HG02798 (cell line): Measurements from ENCODE around the gene PARP12.
"Not testable (repeated sequence)": the region's sequence is repeated elsewhere in the genome, so short reads cannot be mapped to it uniquely, and the experiment has no call there.

ENCODE experiments used
- ATAC-seq: cut with Tn5 transposase; IDR thresholded peaks from one replicate; pipeline ENCODE4 v1.9.1; 2021; ENCODE audit warnings: mild to moderate bottlenecking; ENCODE audit not compliant: unreplicated experiment, poor library complexity

Gene PARP12

GRCh38 chr7:140062528-140063299 lies at the start of gene PARP12:
Gene PARP12 (minus strand): TSS chr7:140062951. CDS start chr7:140062847, 104 bp downstream.
- peak; percentile 97 for ATAC-seq

- not testable (repeated sequence) for ATAC-seq
Measured at GRCh38 chr7:140108777-140109176, 46.0 kb upstream of the PARP12 start.

GRCh38 chr7:140096459-140096858 lies 33.7 kb upstream of the PARP12 start:
- ATAC-seq, result no peak

GRCh38 chr7:140093375-140093774 lies 30.6 kb upstream of the PARP12 start:
- no peak for ATAC-seq

- ATAC-seq, result no peak
Measured at GRCh38 chr7:140085447-140085846, 22.7 kb upstream of the PARP12 start.

GRCh38 chr7:140084972-140085371 lies 22.2 kb upstream of the PARP12 start:
- ATAC-seq, result peak; percentile 79

GRCh38 chr7:140084142-140084655 lies 21.4 kb upstream of the PARP12 start:
- no peak for ATAC-seq

- no peak for ATAC-seq
Measured at GRCh38 chr7:140082770-140083169, 20.0 kb upstream of the PARP12 start.

GRCh38 chr7:140081774-140082425 lies 19.1 kb upstream of the PARP12 start:
- ATAC-seq, result no peak

- ATAC-seq, result no peak
Measured at GRCh38 chr7:140080919-140081318, 18.2 kb upstream of the PARP12 start.

- no peak for ATAC-seq
Measured at GRCh38 chr7:140079121-140079536, 16.4 kb upstream of the PARP12 start.

- ATAC-seq, result no peak
Measured at GRCh38 chr7:140078392-140078791, 15.6 kb upstream of the PARP12 start.

- no peak for ATAC-seq
Measured at GRCh38 chr7:140074780-140075179, 12.0 kb upstream of the PARP12 start.

- ATAC-seq, result no peak
Measured at GRCh38 chr7:140070546-140070945, 7.8 kb upstream of the PARP12 start.

- no peak for ATAC-seq
Measured at GRCh38 chr7:140069298-140069949, 6.7 kb upstream of the PARP12 start.

GRCh38 chr7:140068033-140068432 lies 5.3 kb upstream of the PARP12 start:
- no peak for ATAC-seq

GRCh38 chr7:140067052-140067451 lies 4.3 kb upstream of the PARP12 start:
- ATAC-seq, result no peak

GRCh38 chr7:140062118-140062527 lies 628 bp downstream of the PARP12 start:
- ATAC-seq, result peak; percentile 15

- ATAC-seq, result no peak
Measured at GRCh38 chr7:140061607-140061930, 1.2 kb downstream of the PARP12 start.

GRCh38 chr7:140060788-140061606 lies 1.8 kb downstream of the PARP12 start:
- no peak for ATAC-seq
